CMK (cell line): Measurements from ENCODE around the gene FGGY.
"Not testable (repeated sequence)": the region's sequence is repeated elsewhere in the genome, so short reads cannot be mapped to it uniquely, and the experiment has no call there.

Source experiments
- DNase-seq: peaks from one replicate; pipeline ENCODE4 v3.0.0-alpha.2; 2010; ENCODE audit warnings: low read depth

FGGY gene

GRCh38 chr1:59296358-59297256 is at the start of gene FGGY:
Gene FGGY, plus strand, starts transcription at chr1:59297094. Its CDS starts 24,456 bp downstream, at chr1:59321550.
- peak; percentile 96 for DNase-seq

- no peak for DNase-seq
Observed at GRCh38 chr1:59248758-59249157, 48.1 kb upstream of the FGGY start.

- DNase-seq: no peak
Observed at GRCh38 chr1:59249396-59250137, 47.3 kb upstream of the FGGY start.

GRCh38 chr1:59251061-59251460 is 45.8 kb upstream of the FGGY start:
- DNase-seq: not testable (repeated sequence)

- DNase-seq: not testable (repeated sequence)
Observed at GRCh38 chr1:59256429-59256828, 40.5 kb upstream of the FGGY start.

GRCh38 chr1:59258412-59259032 is 38.4 kb upstream of the FGGY start:
- DNase-seq: no peak

GRCh38 chr1:59261537-59261936 is 35.4 kb upstream of the FGGY start:
- no peak for DNase-seq

- DNase-seq: no peak
Observed at GRCh38 chr1:59262631-59263030, 34.3 kb upstream of the FGGY start.

GRCh38 chr1:59263111-59263510 is 33.8 kb upstream of the FGGY start:
- DNase-seq: no peak

GRCh38 chr1:59265622-59266021 is 31.3 kb upstream of the FGGY start:
- DNase-seq: no peak

GRCh38 chr1:59266180-59266926 is 30.5 kb upstream of the FGGY start:
- DNase-seq: no peak

GRCh38 chr1:59266927-59267293 is 30.0 kb upstream of the FGGY start:
- DNase-seq: no peak

GRCh38 chr1:59268406-59268805 is 28.5 kb upstream of the FGGY start:
- DNase-seq: no peak

- DNase-seq: no peak
Observed at GRCh38 chr1:59271561-59272260, 25.2 kb upstream of the FGGY start.

GRCh38 chr1:59272507-59272906 is 24.4 kb upstream of the FGGY start:
- no peak for DNase-seq

- DNase-seq: no peak
Observed at GRCh38 chr1:59276439-59276851, 20.4 kb upstream of the FGGY start.

GRCh38 chr1:59278780-59279354 is 18.0 kb upstream of the FGGY start:
- no peak for DNase-seq

GRCh38 chr1:59279645-59280044 is 17.2 kb upstream of the FGGY start:
- no peak for DNase-seq

GRCh38 chr1:59282951-59283350 is 13.9 kb upstream of the FGGY start:
- DNase-seq: peak; percentile 38

- DNase-seq: no peak
Observed at GRCh38 chr1:59285691-59286090, 11.2 kb upstream of the FGGY start.

GRCh38 chr1:59288046-59288445 is 8.8 kb upstream of the FGGY start:
- peak; percentile 44 for DNase-seq
